IMR-90 (cell line): ENCODE measurements around the gene SELENOO. TPM values are rescaled to one million over a fixed set of nuclear protein-coding genes. Genes with fewer than 3 reads are reported as not detected.

Experiments
- ATAC-seq: fragments of 200-7000 bp; cut with Tn5 transposase; 2 replicates; pipeline ENCODE4 v1.9.1; 2020; ENCODE audit warnings: low read depth, mild to moderate bottlenecking, moderate library complexity
- BruUV-seq: library from RNA; stranded (reverse); fragments of 400-500 nt; replicated peaks from 2 replicates; lab custom pipeline; 2021; lab: Mats Ljungman, UMichigan
- CTCF ChIA-PET: fragments of 300-600 bp; formaldehyde crosslinking; extraction: SDS; loops from one replicate; lab custom pipeline; 2021; ENCODE audit warnings: antibody characterized with exemption; lab: Yijun Ruan, JAX
- POLR2A ChIA-PET: fragments of 300-600 bp; sonication (Branson Sonifier 250); formaldehyde crosslinking; loops from one replicate; lab custom pipeline; 2022; ENCODE audit warnings: antibody characterized with exemption; ENCODE audit not compliant: unreplicated experiment; lab: Charles Lee
- DNase-seq: peaks from one replicate; pipeline ENCODE4 v3.0.0; 2013
- H2AFZ ChIP-seq: replicated peaks from 2 replicates; pipeline ENCODE3; 2013; ENCODE audit warnings: low read length, mild to moderate bottlenecking; ENCODE audit not compliant: poor library complexity
- H2AK5ac ChIP-seq: 2 replicates; pipeline ENCODE4 v1.6.1; 2013; ENCODE audit warnings: low read depth, low read length, inconsistent platforms
- H2AK9ac ChIP-seq: replicated peaks from 2 replicates; pipeline ENCODE3; 2013; ENCODE audit warnings: mild to moderate bottlenecking, low read depth, low read length, moderate library complexity; ENCODE audit not compliant: poor library complexity
- H2BK120ac ChIP-seq: 2 replicates; pipeline ENCODE4 v1.6.1; 2013; ENCODE audit warnings: low read depth, low read length, inconsistent platforms
- H2BK15ac ChIP-seq: 3 replicates; pipeline ENCODE4 v1.6.1; 2013; ENCODE audit warnings: low read depth, low read length, inconsistent platforms
- H2BK20ac ChIP-seq: 2 replicates; pipeline ENCODE4 v1.6.1; 2013; ENCODE audit warnings: low read depth, mild to moderate bottlenecking, inconsistent platforms, low read length, moderate library complexity
- H2BK5ac ChIP-seq: 2 replicates; pipeline ENCODE4 v1.6.1; 2013; ENCODE audit warnings: mild to moderate bottlenecking, low read depth, low read length, inconsistent platforms; ENCODE audit not compliant: poor library complexity, severe bottlenecking
- H3K14ac ChIP-seq: replicated peaks from 2 replicates; pipeline ENCODE4 v1.6.1; 2013; ENCODE audit warnings: low read depth, low read length, inconsistent platforms
- H3K18ac ChIP-seq: 2 replicates; pipeline ENCODE4 v1.6.1; 2013; ENCODE audit warnings: low read depth, low read length, control low read depth
- H3K23ac ChIP-seq: 2 replicates; pipeline ENCODE4 v1.6.1; 2013; ENCODE audit warnings: low read depth, low read length, inconsistent platforms
- H3K27ac ChIP-seq: 2 replicates; pipeline ENCODE4 v1.5.1; 2013; ENCODE audit warnings: mild to moderate bottlenecking, control low read depth, low read length; ENCODE audit not compliant: insufficient read depth
- H3K27me3 ChIP-seq: 2 replicates; pipeline ENCODE4 v1.6.1; 2013; ENCODE audit warnings: low read length; ENCODE audit not compliant: control insufficient read depth, insufficient read depth
- H3K36me3 ChIP-seq: 2 replicates; pipeline ENCODE4 v1.6.1; 2013; ENCODE audit warnings: low read length, mixed read lengths; ENCODE audit not compliant: control insufficient read depth, insufficient read depth
- H3K4ac ChIP-seq: 2 replicates; pipeline ENCODE4 v1.6.1; 2013; ENCODE audit warnings: low read depth, low read length, inconsistent platforms
- H3K4me1 ChIP-seq: 2 replicates; pipeline ENCODE4 v1.6.1; 2013; ENCODE audit warnings: low read length, mixed read lengths; ENCODE audit not compliant: control insufficient read depth, insufficient read depth
- H3K4me2 ChIP-seq: 2 replicates; pipeline ENCODE4 v1.6.1; 2013; ENCODE audit warnings: low read depth, mild to moderate bottlenecking, control low read depth, low read length, moderate library complexity
- H3K4me3 ChIP-seq: 2 replicates; pipeline ENCODE4 v1.5.1; 2013; ENCODE audit warnings: low read depth, mild to moderate bottlenecking, control low read depth, low read length, moderate library complexity; ENCODE audit not compliant: insufficient read depth
- H3K56ac ChIP-seq: 2 replicates; pipeline ENCODE4 v1.6.1; 2013; ENCODE audit warnings: low read length, inconsistent platforms; ENCODE audit not compliant: insufficient read depth; ENCODE audit errors: extremely low read depth
- H3K79me1 ChIP-seq, 2 experiments: 2 replicates each; pipeline ENCODE4 v1.6.1; 2013; ENCODE audit warnings: low read length in 2 of 2, inconsistent platforms in 1 of 2, low read depth in 1 of 2
- H3K9ac ChIP-seq: 2 replicates; pipeline ENCODE4 v1.6.1; 2013; ENCODE audit warnings: low read depth, low read length, control low read depth
- H3K9me1 ChIP-seq: 2 replicates; pipeline ENCODE4 v1.6.1; 2013; ENCODE audit warnings: low read length, inconsistent platforms; ENCODE audit not compliant: insufficient read depth
- H3K9me3 ChIP-seq: 2 replicates; pipeline ENCODE4 v1.6.1; 2013; ENCODE audit warnings: low read length; ENCODE audit not compliant: control insufficient read depth, insufficient read depth
- H4K20me1 ChIP-seq: 2 replicates; pipeline ENCODE4 v1.6.1; 2013; ENCODE audit warnings: low read length, inconsistent platforms; ENCODE audit not compliant: insufficient read depth
- H4K5ac ChIP-seq: 2 replicates; pipeline ENCODE4 v1.6.1; 2013; ENCODE audit warnings: mild to moderate bottlenecking, low read depth, low read length, control low read depth
- H4K8ac ChIP-seq, 2 experiments: 2 replicates each; pipeline ENCODE4 v1.6.1; 2013; ENCODE audit warnings: low read depth in 2 of 2, low read length in 2 of 2, control low read depth in 1 of 2, inconsistent platforms in 1 of 2
- H4K91ac ChIP-seq: 2 replicates; pipeline ENCODE4 v1.6.1; 2013; ENCODE audit warnings: low read depth, low read length, inconsistent platforms; ENCODE audit not compliant: insufficient read depth
- BHLHE40 ChIP-seq: fragments of 150-350 bp; IDR thresholded peaks from 2 replicates; pipeline ENCODE4 v1.6.1; 2016; ENCODE audit warnings: mild to moderate bottlenecking, low read depth, low read length
- CEBPB ChIP-seq: IDR thresholded peaks from 2 replicates; pipeline ENCODE4 v1.6.1; 2012; ENCODE audit warnings: low read depth, low read length, improper control_type of control experiment
- CHD1 ChIP-seq: IDR thresholded peaks from 2 replicates; pipeline ENCODE4 v1.6.1; 2012; ENCODE audit warnings: low read depth, low read length, improper control_type of control experiment
- FOS ChIP-seq: fragments of 150-350 bp; IDR thresholded peaks from 2 replicates; pipeline ENCODE4 v1.6.1; 2016; ENCODE audit warnings: low read depth, low read length
- MAFK ChIP-seq: IDR thresholded peaks from 2 replicates; pipeline ENCODE4 v1.6.1; 2012; ENCODE audit warnings: low read depth, low read length, improper control_type of control experiment
- MAZ ChIP-seq: IDR thresholded peaks from 2 replicates; pipeline ENCODE4 v1.6.1; 2012; ENCODE audit warnings: low read depth, mild to moderate bottlenecking, low read length, improper control_type of control experiment, moderate library complexity, borderline replicate concordance
- MXI1 ChIP-seq: IDR thresholded peaks from 2 replicates; pipeline ENCODE4 v1.6.1; 2012; ENCODE audit warnings: low read depth, mild to moderate bottlenecking, low read length, moderate library complexity, borderline replicate concordance
- NFE2L2 ChIP-seq: fragments of 150-350 bp; IDR thresholded peaks from 2 replicates; pipeline ENCODE4 v1.6.1; 2016; ENCODE audit warnings: low read depth, mild to moderate bottlenecking, low read length
- POLR2A ChIP-seq: IDR thresholded peaks from 2 replicates; pipeline ENCODE4 v1.6.1; 2012; ENCODE audit warnings: mild to moderate bottlenecking, low read depth, low read length
- RAD21 ChIP-seq: IDR thresholded peaks from 2 replicates; pipeline ENCODE4 v1.6.1; 2012; ENCODE audit warnings: low read length, improper control_type of control experiment
- RCOR1 ChIP-seq: IDR thresholded peaks from 2 replicates; pipeline ENCODE4 v1.6.1; 2012; ENCODE audit warnings: mild to moderate bottlenecking, low read length, improper control_type of control experiment; ENCODE audit not compliant: insufficient replicate concordance
- RFX5 ChIP-seq: IDR thresholded peaks from 2 replicates; pipeline ENCODE4 v1.8.0; 2012; ENCODE audit warnings: low read depth, mild to moderate bottlenecking, low read length, moderate library complexity
- SMC3 ChIP-seq: fragments of 150-350 bp; IDR thresholded peaks from 2 replicates; pipeline ENCODE4 v1.6.1; 2016; ENCODE audit warnings: low read depth, mild to moderate bottlenecking, antibody characterized with exemption, low read length, moderate library complexity
- WGBS, 2 experiments: methylation state at CpG; one replicate each; pipeline versions ENCODE4 v1.1.5 to v1.1.7; 2013; ENCODE audit warnings: missing lambda C conversion rate in 2 of 2; ENCODE audit not compliant: insufficient read length in 1 of 2; ENCODE audit errors: extremely low coverage in 2 of 2; 5-methylcytosine and 5-hydroxymethylcytosine counted together
- dilution Hi-C: fragments of 300-500 bp; cut with HindIII; formaldehyde crosslinking; loops from one replicate; pipeline ENCODE4 v1.14.3; 2018; ENCODE audit warnings: low sequenced_read_pairs; ENCODE audit not compliant: unreplicated experiment
- in situ Hi-C: fragments of 300-500 bp; cut with MboI; formaldehyde crosslinking; loops from 3 replicates; pipeline ENCODE4 v1.14.3; 2019; ENCODE audit warnings: low sequenced_read_pairs, inconsistent platforms, mixed read lengths
- intact Hi-C: fragments of 100-400 bp; cut with micrococcal nuclease; formaldehyde crosslinking; loops from 2 replicates; pipeline ENCODE4 v1.10.0; 2022
- polyA plus RNA-seq, 3 experiments: library from polyadenylated mRNA; depleted of rRNA; stranded (reverse); fragments of >200 nt; gene quantifications; 2 replicates each; pipeline ENCODE4 v1.2.3, GENCODE V29; 2012; ENCODE audit warnings: low replicate concordance in 1 of 3
- total RNA-seq: library from RNA; depleted of rRNA; stranded (reverse); fragments of >200 nt; gene quantifications from 2 replicates; pipeline ENCODE4 v1.2.3, GENCODE V29; 2012
- TF ChIP-seq, protein P1 (sequence below): fragments of 150-350 bp; IDR thresholded peaks from 2 replicates; pipeline ENCODE4 v1.6.1; 2017; ENCODE audit warnings: mild to moderate bottlenecking, antibody characterized with exemption, low read length, low read depth
- TF ChIP-seq, protein P2 (sequence below): fragments of 150-350 bp; IDR thresholded peaks from 2 replicates; pipeline ENCODE4 v1.6.1; 2016; ENCODE audit warnings: low read depth, mild to moderate bottlenecking, low read length, moderate library complexity, borderline replicate concordance
- TF ChIP-seq, protein P3 (sequence below): conservative IDR thresholded peaks from 2 replicates; pipeline ENCODE4 v1.5.1; 2012; ENCODE audit warnings: mild to moderate bottlenecking, low read depth, low read length, improper control_type of control experiment

The SELENOO gene
- total and polyA plus RNA-seq, 2 of the 4 experiments (the other 2 are of a cell fraction) = 10.4 to 21.4 TPM

DNA sequence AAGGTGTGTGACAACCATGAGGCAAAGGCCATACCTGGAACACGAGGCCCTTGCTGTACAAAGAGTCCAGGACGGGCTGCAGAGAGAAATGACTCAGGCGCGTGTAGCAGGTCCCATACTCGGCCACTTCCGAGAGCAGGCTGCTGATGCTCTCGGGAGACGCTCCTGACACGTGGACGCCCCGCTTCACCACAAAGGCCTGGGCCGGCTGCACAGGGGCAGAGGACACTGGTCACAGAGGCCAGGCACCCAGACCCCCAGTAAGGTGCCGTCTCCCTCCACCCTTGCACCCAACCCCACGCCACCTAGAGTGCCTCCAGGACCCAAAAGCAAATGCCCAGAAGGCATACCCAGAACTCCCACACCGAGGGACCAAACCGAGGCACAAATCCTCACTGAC, 28.6 kb downstream of the SELENOO start:
- Histone ChIP-seq H2AK5ac (no peak overlapping the region), H3K9ac (no peak overlapping the region), H4K20me1 (peaks cover 10% of the 10 kb centered on the region), H4K91ac (no peak overlapping the region), H3K9me1 (peaks cover 5% of the 10 kb centered on the region), H4K8ac (no peak overlapping the region), H3K27ac (no peak overlapping the region), H4K5ac (no peak overlapping the region), H3K4me2 (no peak overlapping the region), H2BK15ac (no peak overlapping the region), H2BK20ac (no peak overlapping the region), H2BK5ac (no peak overlapping the region), H3K23ac (no peak overlapping the region), H3K36me3 (peaks cover 47% of the 10 kb centered on the region), H2AK9ac (no peak overlapping the region), H3K18ac (no peak overlapping the region), H2AFZ (no peak overlapping the region), H2BK120ac (no peak overlapping the region), H3K14ac (no peak overlapping the region), H3K79me1 (peaks cover 3 to 29% of the 10 kb centered on the region in 2 experiments; a peak in 2 of 4 replicates), H3K56ac (no peak overlapping the region), H3K4me3 (no peak overlapping the region), H3K4me1 (no peaks in the 10 kb centered on the region), H3K27me3 (no peaks in the 10 kb centered on the region), H3K4ac (no peak overlapping the region), H3K9me3 (no peaks in the 10 kb centered on the region)
- no TSS peak for BruUV-seq
- 92% methylated on average over 13 of the region's 16 CpGs; no CpG with 5 or more reads in 1 of the 2 experiments for WGBS, 2 experiments
- DNase-seq (no peak), ATAC-seq (no peak)
- intact Hi-C loops (no loop called here), in situ Hi-C loops (no loop called here), dilution Hi-C loops (no loop called here)
- ChIA-PET CTCF (no interaction called here), POLR2A (no interaction called here)
- TF ChIP-seq NFE2L2 (no peak), MAZ (no peak), MXI1 (no peak), MAFK (no peak), RCOR1 (no peak), SMC3 (no peak), CEBPB (no peak), RFX5 (no peak), RAD21 (no peak), BHLHE40 (no peak), FOS (no peak), CHD1 (no peak), POLR2A (no peak)
- TF ChIP-seq, protein P1, sequence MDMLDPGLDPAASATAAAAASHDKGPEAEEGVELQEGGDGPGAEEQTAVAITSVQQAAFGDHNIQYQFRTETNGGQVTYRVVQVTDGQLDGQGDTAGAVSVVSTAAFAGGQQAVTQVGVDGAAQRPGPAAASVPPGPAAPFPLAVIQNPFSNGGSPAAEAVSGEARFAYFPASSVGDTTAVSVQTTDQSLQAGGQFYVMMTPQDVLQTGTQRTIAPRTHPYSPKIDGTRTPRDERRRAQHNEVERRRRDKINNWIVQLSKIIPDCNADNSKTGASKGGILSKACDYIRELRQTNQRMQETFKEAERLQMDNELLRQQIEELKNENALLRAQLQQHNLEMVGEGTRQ = no peak
- TF ChIP-seq, protein P2, sequence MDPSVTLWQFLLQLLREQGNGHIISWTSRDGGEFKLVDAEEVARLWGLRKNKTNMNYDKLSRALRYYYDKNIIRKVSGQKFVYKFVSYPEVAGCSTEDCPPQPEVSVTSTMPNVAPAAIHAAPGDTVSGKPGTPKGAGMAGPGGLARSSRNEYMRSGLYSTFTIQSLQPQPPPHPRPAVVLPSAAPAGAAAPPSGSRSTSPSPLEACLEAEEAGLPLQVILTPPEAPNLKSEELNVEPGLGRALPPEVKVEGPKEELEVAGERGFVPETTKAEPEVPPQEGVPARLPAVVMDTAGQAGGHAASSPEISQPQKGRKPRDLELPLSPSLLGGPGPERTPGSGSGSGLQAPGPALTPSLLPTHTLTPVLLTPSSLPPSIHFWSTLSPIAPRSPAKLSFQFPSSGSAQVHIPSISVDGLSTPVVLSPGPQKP = no peak
- TF ChIP-seq, protein P3, sequence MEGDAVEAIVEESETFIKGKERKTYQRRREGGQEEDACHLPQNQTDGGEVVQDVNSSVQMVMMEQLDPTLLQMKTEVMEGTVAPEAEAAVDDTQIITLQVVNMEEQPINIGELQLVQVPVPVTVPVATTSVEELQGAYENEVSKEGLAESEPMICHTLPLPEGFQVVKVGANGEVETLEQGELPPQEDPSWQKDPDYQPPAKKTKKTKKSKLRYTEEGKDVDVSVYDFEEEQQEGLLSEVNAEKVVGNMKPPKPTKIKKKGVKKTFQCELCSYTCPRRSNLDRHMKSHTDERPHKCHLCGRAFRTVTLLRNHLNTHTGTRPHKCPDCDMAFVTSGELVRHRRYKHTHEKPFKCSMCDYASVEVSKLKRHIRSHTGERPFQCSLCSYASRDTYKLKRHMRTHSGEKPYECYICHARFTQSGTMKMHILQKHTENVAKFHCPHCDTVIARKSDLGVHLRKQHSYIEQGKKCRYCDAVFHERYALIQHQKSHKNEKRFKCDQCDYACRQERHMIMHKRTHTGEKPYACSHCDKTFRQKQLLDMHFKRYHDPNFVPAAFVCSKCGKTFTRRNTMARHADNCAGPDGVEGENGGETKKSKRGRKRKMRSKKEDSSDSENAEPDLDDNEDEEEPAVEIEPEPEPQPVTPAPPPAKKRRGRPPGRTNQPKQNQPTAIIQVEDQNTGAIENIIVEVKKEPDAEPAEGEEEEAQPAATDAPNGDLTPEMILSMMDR = no peak
